ENCODE measurements around the gene COL19A1.
"Not testable (repeated sequence)": the region's sequence is repeated elsewhere in the genome, so short reads cannot be mapped to it uniquely, and the experiment has no call there.

Gene COL19A1

DNA sequence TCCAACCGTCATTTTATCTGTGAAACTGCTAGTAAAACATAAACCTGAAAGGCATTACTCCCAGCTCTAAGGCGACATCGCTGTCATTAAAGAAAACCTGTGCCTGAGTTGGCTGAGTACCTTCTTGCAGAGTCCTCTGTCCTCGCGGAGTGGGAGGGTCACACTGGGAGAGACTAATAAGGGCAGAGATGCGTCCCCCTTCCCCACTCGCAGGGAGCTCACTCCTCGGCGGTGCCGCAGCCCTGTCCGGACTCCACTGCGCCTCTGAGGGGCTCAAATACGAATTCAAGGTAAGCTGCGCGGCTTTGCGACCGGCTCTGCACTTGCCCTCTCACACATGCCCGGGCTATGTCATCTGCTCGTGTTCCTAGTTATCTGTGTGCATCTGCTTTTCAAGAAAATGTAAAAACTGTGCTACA is at the start of gene COL19A1:
Gene COL19A1, plus strand, starts transcription at position 206 of the 419 bp plus-strand sequence. CDS start 13,012 bp downstream, outside the sequence.
- Mint-ChIP-seq H3K9me3 (no peaks in the 10 kb centered on the region), H3K4me3 (peak within 1 kb of the TSS; percentile 87), H3K27ac (peak within 1 kb of the TSS; percentile 96), H3K4me1 (peaks cover 65% of the 10 kb centered on the region), H3K36me3 (peaks cover 8% of the 10 kb centered on the region), H3K27me3 (no peaks in the 10 kb centered on the region)
- peak; percentile 76 for ATAC-seq

DNA sequence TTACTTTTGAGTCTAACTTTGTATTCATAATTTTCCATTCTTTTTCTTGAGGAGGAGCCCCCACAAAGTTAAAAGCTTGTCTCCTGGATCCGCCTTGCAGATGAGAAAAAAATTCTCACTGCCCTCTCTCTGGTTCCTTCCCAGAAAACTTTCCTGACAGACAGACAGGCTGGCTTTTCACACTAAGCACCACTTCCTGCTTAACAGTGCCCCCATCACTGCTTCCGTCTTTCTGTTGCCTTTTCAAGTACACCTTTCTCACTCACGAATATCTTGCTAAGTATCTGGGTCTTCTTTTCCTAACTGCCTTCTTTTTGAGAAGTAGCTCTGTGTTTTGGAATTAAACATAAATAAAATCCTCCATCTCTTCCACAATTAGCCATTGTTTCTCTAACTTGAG is 49.8 kb upstream of the COL19A1 start:
- H3K4me1 Mint-ChIP-seq, result peaks cover 48% of the 10 kb centered on the region
- ATAC-seq, result no peak
- no peaks in the 10 kb centered on the region for H3K27me3 Mint-ChIP-seq
- H3K36me3 Mint-ChIP-seq, result peaks cover 2% of the 10 kb centered on the region
- peak overlapping the region; percentile 96 for H3K27ac Mint-ChIP-seq
- peak overlapping the region; percentile 65 for H3K4me3 Mint-ChIP-seq
- no peaks in the 10 kb centered on the region for H3K9me3 Mint-ChIP-seq

DNA sequence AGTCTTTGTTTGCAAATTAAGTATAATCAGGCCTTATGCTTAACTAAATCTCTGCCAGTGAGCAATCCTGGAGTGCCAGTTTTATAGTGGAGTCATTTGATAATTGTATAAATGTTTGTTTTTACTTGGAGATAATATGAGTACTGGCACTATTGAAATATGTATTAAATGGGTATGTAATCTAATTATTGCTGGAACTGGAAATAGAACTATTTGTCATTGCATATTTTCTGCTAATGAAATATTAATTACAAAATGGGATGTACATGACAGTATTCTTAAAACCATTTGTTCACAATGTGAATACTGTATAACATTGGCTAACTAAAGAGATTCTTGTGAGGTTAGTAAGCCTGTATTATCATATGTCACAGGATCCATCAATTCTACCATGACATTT is 49.0 kb upstream of the COL19A1 start:
- no peaks in the 10 kb centered on the region for H3K9me3 Mint-ChIP-seq
- H3K4me3 Mint-ChIP-seq, result no peak overlapping the region
- peaks cover 41% of the 10 kb centered on the region for H3K4me1 Mint-ChIP-seq

DNA sequence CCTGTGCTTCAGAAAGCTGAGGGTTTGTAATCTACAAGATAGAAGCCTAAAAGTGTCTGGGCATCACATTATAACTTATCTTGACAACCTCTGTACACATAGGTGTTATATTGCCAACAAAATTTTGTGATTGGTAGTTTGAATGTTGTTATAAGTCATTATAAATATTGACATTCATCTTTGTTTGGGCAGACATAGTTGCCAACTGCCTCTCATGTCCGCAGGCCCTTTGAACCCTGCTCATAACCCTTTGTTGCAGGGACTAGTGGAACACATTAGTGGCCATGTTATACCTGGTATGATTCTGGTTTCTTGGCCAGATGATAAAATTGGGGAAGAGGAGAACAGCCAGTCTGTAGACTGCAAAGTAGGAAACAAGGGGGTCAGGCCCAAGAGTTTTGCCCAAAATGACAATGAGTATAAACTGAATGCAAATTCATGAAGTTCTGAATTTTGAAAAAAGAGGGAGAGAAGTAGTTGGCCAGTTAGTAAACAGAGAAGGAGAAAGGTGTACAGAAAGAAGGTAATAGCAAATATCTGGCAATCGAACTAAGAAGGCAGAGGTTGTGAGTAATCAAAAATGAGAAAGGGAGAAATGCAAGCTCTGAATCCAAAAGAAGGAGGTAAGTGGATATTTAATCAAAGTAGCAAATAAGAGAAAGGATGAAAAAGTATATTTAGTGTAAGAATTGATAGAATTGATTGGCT is 48.0 kb upstream of the COL19A1 start:
- ATAC-seq, result no peak
- peak overlapping the region; percentile 40 for H3K27ac Mint-ChIP-seq

More for the DNA sequence above, 49.0 kb upstream of the COL19A1 start:
- no peaks in the 10 kb centered on the region for H3K27me3 Mint-ChIP-seq
- H3K27ac Mint-ChIP-seq, result peak overlapping the region; percentile 96
- no peaks in the 10 kb centered on the region for H3K36me3 Mint-ChIP-seq
- ATAC-seq, result no peak

DNA sequence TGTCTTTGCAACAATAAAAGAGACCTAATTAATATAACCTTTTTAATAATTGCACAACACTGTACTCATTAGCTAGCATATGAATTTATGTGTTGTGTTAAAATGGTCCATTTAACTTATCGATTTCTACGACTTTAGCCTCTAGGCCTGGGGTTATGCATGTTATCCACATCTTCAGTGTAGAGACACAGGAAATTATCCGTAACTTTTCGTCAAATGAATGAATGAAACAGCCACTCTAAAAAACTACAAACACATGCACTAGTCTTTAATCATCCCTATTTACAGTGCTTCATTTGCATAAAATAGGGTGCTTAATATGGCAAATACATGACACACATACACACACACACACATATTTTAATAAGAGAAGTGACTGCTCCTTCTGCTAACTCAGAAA is 47.2 kb upstream of the COL19A1 start:
- Mint-ChIP-seq H3K9me3 (no peaks in the 10 kb centered on the region), H3K27ac (no peak overlapping the region), H3K27me3 (no peaks in the 10 kb centered on the region), H3K36me3 (no peaks in the 10 kb centered on the region), H3K4me1 (peaks cover 24% of the 10 kb centered on the region), H3K4me3 (no peak overlapping the region)
- no peak for ATAC-seq

More for the DNA sequence above, 48.0 kb upstream of the COL19A1 start:
- Mint-ChIP-seq H3K9me3 (no peaks in the 10 kb centered on the region), H3K36me3 (no peaks in the 10 kb centered on the region), H3K4me1 (peaks cover 32% of the 10 kb centered on the region), H3K27me3 (no peaks in the 10 kb centered on the region), H3K4me3 (no peak overlapping the region)

DNA sequence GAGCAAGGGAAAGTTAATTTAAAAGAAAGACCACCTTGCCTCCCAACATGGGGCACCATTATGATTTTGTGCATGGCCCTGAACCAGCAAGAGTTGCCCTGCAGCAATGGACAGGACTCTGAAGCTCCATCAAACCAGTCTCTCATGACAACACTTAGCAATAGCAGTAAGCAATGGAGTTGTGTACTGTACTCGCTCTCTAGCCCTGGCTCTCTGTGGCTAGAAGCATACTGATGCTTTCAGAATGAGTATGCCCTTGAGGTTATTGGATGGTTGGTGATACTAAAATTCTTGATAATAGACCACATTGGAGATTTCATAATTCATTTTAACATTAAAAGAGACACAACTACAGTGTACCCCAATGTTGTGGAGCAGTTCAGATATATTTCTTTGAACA is 46.3 kb upstream of the COL19A1 start:
- no peak overlapping the region for H3K27ac Mint-ChIP-seq

DNA sequence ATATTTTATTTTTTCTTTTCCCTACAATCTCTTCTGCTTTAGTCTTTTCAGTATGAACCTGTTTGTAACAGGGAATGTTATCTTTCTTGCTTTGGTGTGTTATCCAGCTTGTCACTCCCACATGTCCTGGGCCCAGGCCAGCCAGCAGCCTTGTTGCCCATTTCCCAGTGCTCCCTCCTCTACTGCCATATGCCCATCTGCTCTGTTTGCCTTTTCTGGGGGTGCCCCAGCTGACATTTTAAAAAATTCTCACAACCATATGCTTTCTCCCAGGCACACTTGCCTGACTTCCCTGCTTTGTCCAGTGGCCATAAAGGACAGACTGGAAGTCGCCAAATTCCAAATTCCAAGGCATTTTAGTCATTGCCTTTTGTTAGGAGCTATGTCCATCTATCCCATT is 45.9 kb upstream of the COL19A1 start:
- no peaks in the 10 kb centered on the region for H3K27me3 Mint-ChIP-seq
- peaks cover 15% of the 10 kb centered on the region for H3K4me1 Mint-ChIP-seq
- H3K9me3 Mint-ChIP-seq, result no peaks in the 10 kb centered on the region
- H3K36me3 Mint-ChIP-seq, result no peaks in the 10 kb centered on the region
- no peak overlapping the region for H3K27ac Mint-ChIP-seq
- no peak overlapping the region for H3K4me3 Mint-ChIP-seq
- no peak for ATAC-seq

More for the DNA sequence above, 46.3 kb upstream of the COL19A1 start:
- ATAC-seq, result no peak
- Mint-ChIP-seq H3K36me3 (no peaks in the 10 kb centered on the region), H3K9me3 (no peaks in the 10 kb centered on the region), H3K4me1 (peaks cover 20% of the 10 kb centered on the region), H3K4me3 (no peak overlapping the region), H3K27me3 (no peaks in the 10 kb centered on the region)

DNA sequence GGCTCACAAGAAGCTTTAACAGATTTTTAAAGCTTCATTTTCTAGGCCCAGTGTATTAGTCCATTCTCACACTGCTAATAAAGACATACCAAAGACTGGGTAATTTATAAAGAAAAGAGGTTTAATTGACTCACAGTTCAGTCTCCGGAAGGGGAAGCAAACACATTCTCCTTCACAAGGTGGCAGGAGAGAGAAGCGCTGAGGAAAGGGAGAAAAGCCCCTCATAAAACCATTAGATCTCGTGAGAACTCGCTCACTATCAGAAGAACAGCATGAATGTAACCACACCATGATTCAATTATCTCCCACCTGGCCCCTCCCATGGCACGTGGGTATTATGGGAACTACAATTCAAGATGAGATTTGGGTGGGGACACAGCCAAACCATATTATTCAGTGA is 42.0 kb upstream of the COL19A1 start:
- not testable (repeated sequence) for H3K27ac Mint-ChIP-seq, ATAC-seq, H3K27me3 Mint-ChIP-seq, H3K36me3 Mint-ChIP-seq, H3K9me3 Mint-ChIP-seq, H3K4me1 Mint-ChIP-seq, H3K4me3 Mint-ChIP-seq

DNA sequence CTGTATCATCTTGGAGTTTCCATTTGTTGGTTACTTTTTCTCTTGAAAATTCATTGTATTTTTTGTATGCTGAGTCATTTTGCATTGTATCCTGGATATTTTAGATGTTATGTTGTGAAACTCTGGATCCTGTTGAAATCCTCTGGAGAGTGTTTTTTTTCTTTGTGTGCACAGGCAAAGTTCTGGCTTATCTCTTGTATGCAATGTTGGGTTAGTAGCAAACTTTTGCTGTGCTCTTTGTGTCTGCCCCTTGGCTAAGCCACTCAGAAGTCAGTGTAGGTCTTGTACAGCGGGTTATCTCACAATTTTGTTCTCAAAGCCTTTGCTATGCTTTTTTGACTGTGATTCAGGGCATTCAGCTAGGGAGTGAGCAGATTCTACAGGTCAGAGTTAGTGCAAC is 40.5 kb upstream of the COL19A1 start:
- Mint-ChIP-seq H3K36me3 (peaks cover 6% of the 10 kb centered on the region), H3K27ac (no peak overlapping the region), H3K9me3 (no peaks in the 10 kb centered on the region), H3K4me3 (no peak overlapping the region), H3K4me1 (no peaks in the 10 kb centered on the region), H3K27me3 (no peaks in the 10 kb centered on the region)
- ATAC-seq, result no peak

DNA sequence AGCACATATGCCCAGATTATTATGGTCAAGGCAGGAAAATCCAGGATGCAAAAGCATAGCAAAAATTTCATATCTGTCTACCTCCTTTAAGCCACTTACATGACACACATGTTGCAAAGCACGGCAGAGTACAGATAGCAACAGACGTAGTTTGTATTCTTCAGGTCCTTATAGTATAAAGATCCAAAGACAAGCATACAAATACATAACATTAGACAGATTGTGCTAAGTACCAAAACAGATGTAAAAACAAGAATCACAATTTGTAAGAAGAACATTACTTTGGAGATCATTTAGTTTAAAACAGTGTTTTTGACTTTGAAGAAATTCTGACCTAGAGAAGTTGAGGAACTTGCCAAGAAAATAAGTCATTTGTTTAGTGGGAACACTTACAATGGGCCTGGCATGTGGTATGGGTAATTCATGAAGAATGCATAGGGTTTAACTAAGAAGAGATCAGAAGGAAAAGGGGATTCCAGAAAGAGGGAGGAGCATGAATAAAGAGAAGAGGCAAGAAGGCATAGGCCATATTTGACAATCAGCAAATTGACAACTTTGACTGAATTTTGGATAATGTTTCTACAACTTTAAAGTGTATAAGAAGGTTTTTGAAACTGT is 39.0 kb upstream of the COL19A1 start:
- Mint-ChIP-seq H3K4me3 (no peak overlapping the region), H3K4me1 (no peaks in the 10 kb centered on the region), H3K36me3 (peaks cover 6% of the 10 kb centered on the region), H3K27ac (no peak overlapping the region), H3K27me3 (no peaks in the 10 kb centered on the region), H3K9me3 (no peaks in the 10 kb centered on the region)
- no peak for ATAC-seq

DNA sequence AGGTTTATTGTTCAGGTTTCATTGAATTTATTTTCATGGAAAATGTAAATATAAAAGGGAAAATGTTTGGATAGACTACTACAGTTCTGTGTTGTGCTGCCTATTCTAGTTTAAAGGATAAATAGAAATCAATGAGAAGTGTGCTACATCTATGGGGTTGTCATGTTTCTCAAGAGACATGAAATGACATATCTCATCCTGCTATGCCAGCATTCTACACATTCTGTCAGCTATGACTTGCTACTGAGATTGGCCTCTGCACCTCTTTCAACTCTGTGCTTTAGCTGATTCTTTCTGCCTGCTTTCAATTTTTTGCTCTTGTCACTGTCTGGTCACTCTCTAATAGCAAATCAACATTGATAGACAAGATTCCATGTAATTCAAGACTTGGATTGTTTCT is 33.8 kb upstream of the COL19A1 start:
- ATAC-seq, result no peak

DNA sequence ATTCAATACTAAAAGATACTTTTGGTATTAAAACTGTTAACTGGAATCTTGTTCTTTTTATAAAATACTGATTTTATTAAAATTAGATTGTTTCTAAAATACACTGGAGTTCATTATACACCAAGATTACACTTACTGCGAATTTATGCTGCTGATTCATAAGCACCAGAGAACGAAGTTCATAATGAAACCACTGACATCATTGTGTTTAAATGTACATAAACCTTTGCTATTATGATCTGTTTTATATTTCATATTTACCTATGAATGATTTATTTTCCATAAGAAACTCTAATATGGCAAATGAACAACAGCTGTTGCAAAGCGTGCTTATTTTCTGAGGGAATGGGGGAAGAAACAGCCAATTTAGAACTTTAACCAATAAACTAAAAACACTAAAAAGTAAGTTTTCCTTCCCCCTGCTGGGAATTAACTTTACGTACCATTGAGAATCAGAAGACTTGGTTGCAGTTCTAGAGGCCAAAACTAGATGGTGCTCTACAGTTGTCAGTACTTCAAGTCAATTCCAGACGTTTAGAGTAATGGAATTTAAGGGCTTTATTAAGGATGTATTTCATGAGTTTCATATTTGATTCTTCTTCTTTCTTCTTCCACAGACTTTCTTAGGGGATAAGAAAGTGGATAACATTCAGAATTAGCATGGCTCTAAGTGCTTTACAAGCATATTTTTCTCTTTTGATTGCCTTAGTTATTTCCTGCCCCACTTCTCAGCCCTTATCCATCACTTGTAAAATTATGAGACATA is 30.8 kb upstream of the COL19A1 start:
- Mint-ChIP-seq H3K4me3 (no peak overlapping the region), H3K27ac (peak overlapping the region; percentile 61), H3K27me3 (no peaks in the 10 kb centered on the region), H3K4me1 (peaks cover 16% of the 10 kb centered on the region), H3K9me3 (no peaks in the 10 kb centered on the region), H3K36me3 (no peaks in the 10 kb centered on the region)
- ATAC-seq, result no peak

More for the DNA sequence above, 33.8 kb upstream of the COL19A1 start:
- peaks cover 12% of the 10 kb centered on the region for H3K4me1 Mint-ChIP-seq
- H3K27ac Mint-ChIP-seq, result no peak overlapping the region
- H3K36me3 Mint-ChIP-seq, result peaks cover 6% of the 10 kb centered on the region
- H3K9me3 Mint-ChIP-seq, result no peaks in the 10 kb centered on the region
- H3K27me3 Mint-ChIP-seq, result no peaks in the 10 kb centered on the region
- no peak overlapping the region for H3K4me3 Mint-ChIP-seq

DNA sequence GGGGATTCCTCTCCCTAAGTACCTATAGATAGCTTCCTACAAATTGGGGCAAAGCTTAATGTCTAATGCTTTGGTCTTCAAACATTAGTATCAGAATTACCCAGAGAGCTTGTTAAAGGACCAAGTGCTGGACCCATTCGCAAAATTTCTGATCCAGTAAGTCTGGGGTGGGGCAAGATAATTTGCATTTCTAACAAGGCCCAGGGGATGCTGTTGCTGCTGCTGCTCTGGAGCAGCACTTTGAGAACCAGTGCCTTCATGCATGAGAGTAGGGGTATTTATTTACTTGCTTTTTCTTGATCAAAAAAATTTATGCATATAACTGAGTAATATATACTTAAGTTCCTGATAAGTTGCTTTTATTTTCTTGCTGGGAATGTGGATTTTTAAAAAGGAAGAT is 24.5 kb upstream of the COL19A1 start:
- H3K27ac Mint-ChIP-seq, result no peak overlapping the region
- no peak overlapping the region for H3K4me3 Mint-ChIP-seq
- ATAC-seq, result no peak
- H3K9me3 Mint-ChIP-seq, result no peaks in the 10 kb centered on the region
- peaks cover 25% of the 10 kb centered on the region for H3K4me1 Mint-ChIP-seq
- H3K27me3 Mint-ChIP-seq, result no peaks in the 10 kb centered on the region
- H3K36me3 Mint-ChIP-seq, result no peaks in the 10 kb centered on the region

DNA sequence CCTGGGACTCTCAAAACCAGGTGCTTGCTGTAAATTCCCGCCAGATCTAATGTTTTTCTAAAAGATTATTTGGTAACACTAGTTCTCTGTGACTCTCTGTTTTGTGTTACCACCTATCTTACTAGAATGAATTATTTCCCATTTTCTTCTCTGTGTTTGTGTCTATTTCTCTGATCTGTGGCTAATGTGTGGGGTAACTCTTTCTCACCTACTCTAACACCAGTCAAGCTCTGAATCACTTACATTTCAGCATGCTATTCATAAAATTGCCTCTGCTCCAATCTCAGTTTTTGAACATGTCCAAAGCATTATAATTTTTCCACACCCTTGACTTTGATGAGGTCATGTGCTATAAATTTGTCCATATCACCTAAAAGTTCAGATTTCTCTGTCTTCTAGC is 23.2 kb upstream of the COL19A1 start:
- H3K4me3 Mint-ChIP-seq, result no peak overlapping the region
- no peaks in the 10 kb centered on the region for H3K27me3 Mint-ChIP-seq
- ATAC-seq, result no peak
- H3K4me1 Mint-ChIP-seq, result peaks cover 18% of the 10 kb centered on the region
- peak overlapping the region; percentile 31 for H3K27ac Mint-ChIP-seq
- H3K9me3 Mint-ChIP-seq, result no peaks in the 10 kb centered on the region
- no peaks in the 10 kb centered on the region for H3K36me3 Mint-ChIP-seq

DNA sequence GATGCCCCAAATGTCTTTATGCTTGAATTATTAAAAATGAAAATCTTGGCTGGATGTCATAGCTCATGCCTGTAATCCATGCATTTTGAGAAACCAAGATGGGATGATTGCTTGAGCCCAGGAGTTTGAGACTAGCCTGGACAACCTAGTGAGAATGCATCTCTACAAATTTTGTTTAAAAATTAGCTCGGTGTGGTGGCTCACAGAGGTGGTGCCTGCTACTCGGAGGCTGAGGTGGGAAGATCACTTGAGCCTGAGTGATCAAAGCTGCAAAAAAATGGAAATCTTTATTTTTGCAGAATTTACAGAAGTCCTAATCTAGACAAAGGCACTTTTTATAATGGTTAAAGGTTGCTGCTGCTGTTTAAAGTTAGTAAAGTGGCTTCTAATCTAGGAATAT is 20.0 kb upstream of the COL19A1 start:
- Mint-ChIP-seq H3K27me3 (no peaks in the 10 kb centered on the region), H3K9me3 (no peaks in the 10 kb centered on the region), H3K4me3 (no peak overlapping the region), H3K36me3 (no peaks in the 10 kb centered on the region), H3K4me1 (peaks cover 19% of the 10 kb centered on the region), H3K27ac (no peak overlapping the region)
- no peak for ATAC-seq

All from stimulated activated memory B cell treated with anti-CD40 and anti-IgM and Interleukin-4, amounts not matched to agents 10 μg/mL and 1 μg/mL and 100 μg/mL, for 72 hours (primary cell).